ENCODE data around the gene LIN37.

DNA sequence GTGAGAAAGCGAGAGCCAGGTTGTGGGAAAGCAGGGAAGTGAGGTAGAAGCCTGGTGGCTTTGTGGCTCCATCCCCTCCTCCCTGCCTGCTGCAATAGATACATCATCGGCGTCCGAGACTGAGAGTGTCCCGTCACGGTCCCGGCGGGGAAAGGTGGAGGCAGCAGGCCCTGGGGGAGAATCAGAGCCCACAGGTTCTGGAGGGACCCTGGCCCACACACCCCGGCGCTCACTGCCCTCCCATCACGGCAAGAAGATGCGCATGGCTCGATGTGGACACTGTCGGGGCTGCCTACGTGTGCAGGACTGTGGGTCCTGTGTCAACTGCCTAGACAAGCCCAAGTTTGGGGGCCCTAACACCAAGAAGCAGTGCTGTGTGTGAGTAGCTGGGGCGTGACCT lies 25.5 kb upstream of the LIN37 start:
- TF ChIP-seq JUN (IDR thresholded peaks at IDR 0.05; ENCODE audit: borderline replicate concordance, low read depth, low read length) = no peak
- no peak for TF ChIP-seq JUN (CRISPR knock-in tag; IDR thresholded peaks at IDR 0.05; ENCODE audit: borderline replicate concordance)
- TF ChIP-seq, protein P1, sequence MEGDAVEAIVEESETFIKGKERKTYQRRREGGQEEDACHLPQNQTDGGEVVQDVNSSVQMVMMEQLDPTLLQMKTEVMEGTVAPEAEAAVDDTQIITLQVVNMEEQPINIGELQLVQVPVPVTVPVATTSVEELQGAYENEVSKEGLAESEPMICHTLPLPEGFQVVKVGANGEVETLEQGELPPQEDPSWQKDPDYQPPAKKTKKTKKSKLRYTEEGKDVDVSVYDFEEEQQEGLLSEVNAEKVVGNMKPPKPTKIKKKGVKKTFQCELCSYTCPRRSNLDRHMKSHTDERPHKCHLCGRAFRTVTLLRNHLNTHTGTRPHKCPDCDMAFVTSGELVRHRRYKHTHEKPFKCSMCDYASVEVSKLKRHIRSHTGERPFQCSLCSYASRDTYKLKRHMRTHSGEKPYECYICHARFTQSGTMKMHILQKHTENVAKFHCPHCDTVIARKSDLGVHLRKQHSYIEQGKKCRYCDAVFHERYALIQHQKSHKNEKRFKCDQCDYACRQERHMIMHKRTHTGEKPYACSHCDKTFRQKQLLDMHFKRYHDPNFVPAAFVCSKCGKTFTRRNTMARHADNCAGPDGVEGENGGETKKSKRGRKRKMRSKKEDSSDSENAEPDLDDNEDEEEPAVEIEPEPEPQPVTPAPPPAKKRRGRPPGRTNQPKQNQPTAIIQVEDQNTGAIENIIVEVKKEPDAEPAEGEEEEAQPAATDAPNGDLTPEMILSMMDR (IDR thresholded peaks at IDR 0.05 in 2 of 3, conservative IDR thresholded peaks at IDR 0.05 in 1 of 3; ENCODE audit: insufficient read depth in 2 of 3, low read depth in 1 of 3, low read length in 3 of 3) = no peak
- TF ChIP-seq TCF7 (IDR thresholded peaks at IDR 0.05; ENCODE audit: borderline replicate concordance) = no peak
- TF ChIP-seq HNRNPK (IDR thresholded peaks at IDR 0.05; ENCODE audit: low read depth, low read length, poor library complexity, severe bottlenecking) = no peak

Measured in K562 (cell line).